ENCODE measurements around the gene PEAK3.

The PEAK3 gene

GRCh38 chr19:2225415-2226050, 56.4 kb downstream of the PEAK3 start:
- no peak for DNase-seq
- peaks cover 13 to 91% (median 67%) of the 10 kb centered on the region in 4 experiments for H3K36me3 ChIP-seq (ENCODE audit: control insufficient read depth in 4 of 4, insufficient read depth in 4 of 4, low read length in 3 of 4)
- 98% methylated on average over 30 of the region's 32 CpGs for WGBS (ENCODE audit: insufficient coverage)
- no peaks in the 10 kb centered on the region for H3K27me3 ChIP-seq (replicated peaks in 2 of 5; ENCODE audit: control insufficient read depth in 4 of 5, insufficient read depth in 5 of 5, low read length in 4 of 5)
- CTCF ChIA-PET: interaction anchor here (1.2 kb wide), 1 partner anchor 8 kb away, joined by 6 read pairs; no protein-coding TSS in a partner anchor
- no peaks in the 10 kb centered on the region for H3K4me1 ChIP-seq (ENCODE audit: control extremely low read depth in 1 of 4, control insufficient read depth in 4 of 4, insufficient read depth in 4 of 4, low read length in 3 of 4)
- H3K9me3 ChIP-seq (ENCODE audit: control extremely low read depth in 1 of 5, control insufficient read depth in 4 of 5, insufficient read depth in 2 of 5, low read depth in 1 of 5, low read length in 4 of 5): no peaks in the 10 kb centered on the region
- POLR2A ChIA-PET: no interaction called here
- no peak overlapping the region for H3K27ac ChIP-seq (ENCODE audit: insufficient read depth in 1 of 2, low read depth in 1 of 2, low read length in 2 of 2, poor library complexity in 1 of 2, severe bottlenecking in 2 of 2)
- no peak overlapping the region for H3K4me3 ChIP-seq (ENCODE audit: control insufficient read depth in 1 of 7, extremely low read depth in 1 of 7, insufficient read depth in 4 of 7, low read depth in 2 of 7, low read length in 6 of 7)

GRCh38 chr19:2224754-2225349, 57.1 kb downstream of the PEAK3 start:
- no peaks in the 10 kb centered on the region for H3K9me3 ChIP-seq (ENCODE audit: control extremely low read depth in 1 of 5, control insufficient read depth in 4 of 5, insufficient read depth in 2 of 5, low read depth in 1 of 5, low read length in 4 of 5)
- no peak overlapping the region for H3K27ac ChIP-seq (ENCODE audit: insufficient read depth in 1 of 2, low read depth in 1 of 2, low read length in 2 of 2, poor library complexity in 1 of 2, severe bottlenecking in 2 of 2)
- POLR2A ChIA-PET: no interaction called here
- CTCF ChIA-PET: interaction anchor here (1.2 kb wide), 1 partner anchor 8 kb away, joined by 6 read pairs; no protein-coding TSS in a partner anchor
- no peaks in the 10 kb centered on the region for H3K4me1 ChIP-seq (ENCODE audit: control extremely low read depth in 1 of 4, control insufficient read depth in 4 of 4, insufficient read depth in 4 of 4, low read length in 3 of 4)
- WGBS (ENCODE audit: insufficient coverage): 94% methylated on average over 13 of the region's 13 CpGs
- DNase-seq: no peak
- H3K36me3 ChIP-seq (ENCODE audit: control insufficient read depth in 4 of 4, insufficient read depth in 4 of 4, low read length in 3 of 4): peaks cover 13 to 91% (median 65%) of the 10 kb centered on the region in 4 experiments
- no peaks in the 10 kb centered on the region for H3K27me3 ChIP-seq (replicated peaks in 2 of 5; ENCODE audit: control insufficient read depth in 4 of 5, insufficient read depth in 5 of 5, low read length in 4 of 5)
- H3K4me3 ChIP-seq (ENCODE audit: control insufficient read depth in 1 of 7, extremely low read depth in 1 of 7, insufficient read depth in 4 of 7, low read depth in 2 of 7, low read length in 6 of 7): no peak overlapping the region

Measured in common myeloid progenitor, CD34-positive (primary cell).